GM21786 (cell line): Measurements from ENCODE around the gene MAZ.
A peak's percentile ranks its signal among the peaks of the same experiment; 100 is the strongest.

Experiments
- ATAC-seq: cut with Tn5 transposase; IDR thresholded peaks from one replicate; pipeline ENCODE4 v1.9.1; 2021; ENCODE audit not compliant: unreplicated experiment

The MAZ gene

DNA sequence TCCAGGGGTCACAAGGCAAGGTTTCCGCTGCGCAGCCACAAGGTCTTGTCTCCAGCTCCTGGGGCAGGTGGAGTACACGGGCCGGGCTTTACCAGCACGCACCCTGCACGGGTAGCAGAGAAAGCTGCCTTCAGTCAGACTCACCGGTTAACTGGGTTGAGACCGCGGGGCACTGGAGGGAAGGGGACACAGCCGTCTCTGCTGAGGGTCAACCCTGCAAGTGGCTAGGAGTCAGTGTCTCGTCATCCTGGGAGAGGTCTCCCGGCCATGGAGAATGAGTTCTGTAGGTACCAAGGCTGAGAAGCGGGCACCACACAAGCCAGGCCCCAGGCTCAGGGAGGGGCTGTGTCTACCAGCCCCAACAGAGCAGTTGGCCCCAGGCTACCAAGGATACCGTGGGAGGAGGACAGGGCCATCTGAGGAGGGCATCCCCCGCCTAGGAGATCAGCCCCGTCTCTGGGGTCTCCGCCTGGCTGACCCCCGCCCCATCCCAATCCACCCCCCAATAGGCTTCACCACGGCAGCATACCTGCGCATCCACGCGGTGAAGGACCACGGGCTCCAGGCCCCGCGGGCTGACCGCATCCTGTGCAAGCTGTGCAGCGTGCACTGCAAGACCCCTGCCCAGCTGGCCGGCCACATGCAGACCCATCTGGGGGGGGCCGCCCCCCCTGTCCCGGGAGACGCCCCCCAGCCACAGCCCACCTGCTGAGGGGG lies 2.9 kb downstream of the MAZ start:
- no peak for ATAC-seq

DNA sequence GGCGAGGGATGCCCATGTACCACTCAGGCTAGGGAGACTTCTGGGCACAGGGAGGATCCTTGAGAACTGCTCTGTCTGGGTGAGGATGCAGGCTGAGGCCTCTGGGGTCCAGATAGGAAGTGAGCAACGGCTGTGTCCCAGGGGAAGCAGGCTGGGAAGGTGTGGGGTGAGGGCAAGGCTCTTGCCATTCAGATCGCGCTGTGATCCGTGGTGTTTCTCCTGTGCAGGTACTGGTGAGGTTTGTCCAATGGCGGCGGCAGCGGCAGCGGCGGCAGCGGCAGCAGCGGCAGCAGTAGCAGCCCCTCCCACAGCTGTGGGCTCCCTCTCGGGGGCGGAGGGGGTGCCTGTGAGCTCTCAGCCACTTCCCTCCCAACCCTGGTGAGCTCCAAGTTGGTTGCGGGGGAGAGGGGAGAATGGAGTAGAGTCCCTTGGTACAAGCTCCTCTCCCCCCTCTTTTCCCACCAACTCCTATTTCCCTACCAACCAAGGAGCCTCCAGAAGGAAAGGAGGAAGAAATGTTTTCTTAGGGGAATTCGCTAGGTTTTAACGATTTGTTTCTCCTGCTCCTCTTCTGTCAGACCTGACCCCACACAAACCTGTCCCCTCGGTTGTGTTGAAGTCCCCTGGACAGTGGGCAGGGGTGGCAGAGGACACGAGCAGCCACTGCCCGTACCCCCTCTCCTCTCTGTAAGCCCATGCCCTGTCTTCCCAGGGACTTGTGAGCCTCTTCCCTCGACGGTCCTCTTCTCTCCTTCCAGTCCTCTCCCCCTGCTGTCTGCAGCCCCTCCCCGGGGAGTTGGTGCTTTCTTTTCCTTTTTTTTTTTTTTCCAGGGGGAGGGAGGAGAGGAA lies 3.7 kb downstream of the MAZ start:
- no peak for ATAC-seq

DNA sequence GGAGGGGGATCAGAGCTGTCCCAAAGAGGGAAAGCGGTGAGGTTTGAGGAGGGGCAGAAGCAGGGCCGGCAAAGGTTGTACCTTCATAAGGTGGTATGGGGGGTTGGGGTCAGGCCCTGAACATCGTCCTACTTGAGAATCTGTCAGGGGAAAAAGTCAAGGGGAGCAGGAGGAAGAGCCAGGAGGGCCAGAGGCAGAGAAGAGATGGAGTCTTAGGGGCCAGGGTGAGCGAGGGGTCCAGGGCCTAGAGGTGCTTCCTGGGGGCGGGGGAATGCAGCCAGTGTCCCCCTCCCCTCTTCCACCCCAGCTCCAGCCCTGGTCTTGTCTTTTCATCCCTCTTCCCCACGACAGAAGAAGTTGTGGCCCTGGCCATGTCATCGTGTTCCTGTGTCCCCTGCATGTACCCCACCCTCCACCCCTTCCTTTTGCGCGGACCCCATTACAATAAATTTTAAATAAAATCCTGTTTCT lies 4.4 kb downstream of the MAZ start:
- no peak for ATAC-seq

DNA sequence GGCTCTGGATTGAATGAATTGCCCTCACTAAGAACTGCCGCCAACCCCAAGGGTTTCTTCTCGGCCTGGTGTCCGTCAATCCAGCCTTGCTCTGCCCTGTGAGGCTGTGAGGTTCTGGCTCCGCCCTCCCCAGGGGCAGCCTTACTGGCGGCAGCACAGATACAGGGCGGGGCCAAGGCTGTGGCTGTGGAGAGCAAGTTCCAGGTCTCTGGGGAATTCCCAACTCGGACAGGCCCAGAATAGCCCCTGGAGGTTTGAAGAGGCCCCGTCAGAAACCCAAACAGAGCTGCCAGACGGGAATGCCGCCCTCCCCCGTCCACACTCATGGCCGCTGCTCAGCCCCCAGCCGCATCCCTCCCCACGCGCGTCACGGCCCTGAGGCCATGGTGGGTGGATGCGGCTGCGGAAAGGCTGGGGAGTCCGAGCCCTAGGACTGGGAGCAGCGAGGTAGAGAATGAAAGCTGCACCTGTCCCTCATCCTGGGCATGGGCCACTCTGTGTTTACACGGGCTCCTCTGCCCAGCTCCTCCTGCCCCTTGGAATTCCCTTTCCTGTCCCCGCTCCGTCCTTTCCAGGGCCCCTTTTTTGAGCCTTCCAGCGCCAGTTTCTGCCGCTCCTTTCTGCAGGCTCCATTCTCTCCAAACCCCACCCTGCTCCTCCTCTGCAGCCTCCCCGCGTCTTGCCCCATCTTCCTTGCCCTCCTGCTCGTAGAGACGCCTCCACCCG lies 5.0 kb downstream of the MAZ start:
- peak; percentile 46 for ATAC-seq

DNA sequence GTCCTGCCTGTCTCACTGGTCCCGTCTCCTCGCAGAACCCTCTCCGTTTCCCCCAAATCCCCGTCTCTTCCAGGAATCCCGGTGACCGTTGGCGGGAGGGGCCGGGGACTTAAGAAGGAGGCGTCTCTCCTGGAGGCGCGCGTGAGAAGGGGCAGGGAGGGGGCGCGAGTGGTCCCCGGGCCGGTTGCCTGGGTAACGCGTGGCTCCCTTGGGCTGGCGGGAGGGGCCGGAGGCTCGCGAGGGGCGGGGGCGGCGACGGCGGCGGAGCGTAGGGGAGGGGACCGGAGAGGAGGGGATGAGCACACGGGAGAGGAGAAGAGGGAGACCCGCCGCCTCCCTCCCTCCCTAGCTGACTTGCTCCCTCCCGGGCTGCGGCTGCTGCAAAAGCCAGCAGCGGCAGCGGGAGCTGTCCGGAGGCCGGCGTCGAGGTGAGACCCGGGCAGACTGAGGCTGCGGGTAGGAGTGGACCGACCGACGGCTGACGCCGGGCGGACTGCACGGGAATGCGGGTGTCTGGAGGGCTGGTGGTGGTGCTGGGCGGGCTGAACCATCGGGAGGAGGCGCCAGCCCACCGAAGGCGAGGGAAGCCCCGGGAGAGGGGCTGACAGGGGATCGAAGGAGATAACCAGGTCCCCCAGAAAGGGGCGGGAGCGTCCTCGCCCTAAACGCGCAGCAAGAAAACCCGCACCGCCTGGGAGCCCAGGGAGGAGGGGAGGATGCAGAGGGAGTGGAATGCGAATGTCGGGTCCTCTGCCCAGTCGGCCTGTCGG lies 5.8 kb downstream of the MAZ start, which contains the start of gene PRRT2:
PRRT2 (plus strand) TSS at position 298 of the 770 bp plus-strand sequence. CDS start 862 bp downstream, outside the sequence.
- ATAC-seq = no peak

DNA sequence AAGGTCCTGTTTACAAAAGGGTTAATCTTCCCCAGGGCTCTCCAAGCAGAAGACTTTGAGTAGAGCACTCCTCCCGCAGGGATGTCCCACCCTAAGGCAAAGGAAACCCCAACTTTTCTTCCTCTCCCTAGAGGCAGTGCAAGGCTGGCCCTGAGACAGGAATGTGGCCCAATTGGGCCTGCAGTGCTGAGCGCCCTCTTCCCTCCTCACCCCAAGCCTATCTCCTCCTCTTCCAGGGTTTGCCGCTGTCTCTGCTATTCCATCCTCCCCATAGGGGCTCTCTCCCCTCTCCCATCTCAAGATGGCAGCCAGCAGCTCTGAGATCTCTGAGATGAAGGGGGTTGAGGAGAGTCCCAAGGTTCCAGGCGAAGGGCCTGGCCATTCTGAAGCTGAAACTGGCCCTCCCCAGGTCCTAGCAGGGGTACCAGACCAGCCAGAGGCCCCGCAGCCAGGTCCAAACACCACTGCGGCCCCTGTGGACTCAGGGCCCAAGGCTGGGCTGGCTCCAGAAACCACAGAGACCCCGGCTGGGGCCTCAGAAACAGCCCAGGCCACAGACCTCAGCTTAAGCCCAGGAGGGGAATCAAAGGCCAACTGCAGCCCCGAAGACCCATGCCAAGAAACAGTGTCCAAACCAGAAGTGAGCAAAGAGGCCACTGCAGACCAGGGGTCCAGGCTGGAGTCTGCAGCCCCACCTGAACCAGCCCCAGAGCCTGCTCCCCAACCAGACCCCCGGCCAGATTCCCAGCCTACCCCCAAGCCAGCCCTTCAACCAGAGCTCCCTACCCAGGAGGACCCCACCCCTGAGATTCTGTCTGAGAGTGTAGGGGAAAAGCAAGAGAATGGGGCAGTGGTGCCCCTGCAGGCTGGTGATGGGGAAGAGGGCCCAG lies 6.7 kb downstream of the MAZ start:
- ATAC-seq = no peak

DNA sequence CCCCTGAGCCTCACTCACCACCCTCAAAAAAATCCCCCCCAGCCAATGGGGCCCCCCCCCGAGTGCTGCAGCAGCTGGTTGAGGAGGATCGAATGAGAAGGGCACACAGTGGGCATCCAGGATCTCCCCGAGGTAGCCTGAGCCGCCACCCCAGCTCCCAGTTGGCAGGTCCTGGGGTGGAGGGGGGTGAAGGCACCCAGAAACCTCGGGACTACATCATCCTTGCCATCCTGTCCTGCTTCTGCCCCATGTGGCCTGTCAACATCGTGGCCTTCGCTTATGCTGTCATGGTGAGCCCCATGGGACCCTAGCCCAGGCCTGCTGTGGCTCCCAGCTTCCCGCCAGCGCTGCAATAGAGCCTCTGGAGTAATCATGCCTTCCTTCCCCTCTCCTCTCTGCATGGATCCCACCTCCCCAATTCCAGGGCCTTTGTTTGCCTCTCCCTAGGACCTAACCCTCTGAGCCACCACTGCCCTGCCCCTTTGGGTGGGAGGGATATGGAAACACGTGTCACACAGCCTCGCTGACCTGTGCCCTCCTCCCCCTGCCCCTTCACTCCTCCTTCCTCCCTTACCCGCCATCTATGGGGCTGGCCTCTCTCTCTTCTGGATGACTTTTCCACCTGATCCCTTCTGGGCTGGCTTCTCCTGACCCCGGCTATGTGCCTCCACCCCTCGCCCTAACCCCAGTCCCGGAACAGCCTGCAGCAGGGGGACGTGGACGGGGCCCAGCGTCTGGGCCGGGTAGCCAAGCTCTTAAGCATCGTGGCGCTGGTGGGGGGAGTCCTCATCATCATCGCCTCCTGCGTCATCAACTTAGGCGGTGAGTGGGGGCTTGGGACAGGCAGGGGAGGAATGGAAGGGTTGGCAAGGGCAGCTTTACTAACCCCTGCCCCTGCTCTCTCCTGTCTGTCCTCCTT lies 7.6 kb downstream of the MAZ start:
- no peak for ATAC-seq

DNA sequence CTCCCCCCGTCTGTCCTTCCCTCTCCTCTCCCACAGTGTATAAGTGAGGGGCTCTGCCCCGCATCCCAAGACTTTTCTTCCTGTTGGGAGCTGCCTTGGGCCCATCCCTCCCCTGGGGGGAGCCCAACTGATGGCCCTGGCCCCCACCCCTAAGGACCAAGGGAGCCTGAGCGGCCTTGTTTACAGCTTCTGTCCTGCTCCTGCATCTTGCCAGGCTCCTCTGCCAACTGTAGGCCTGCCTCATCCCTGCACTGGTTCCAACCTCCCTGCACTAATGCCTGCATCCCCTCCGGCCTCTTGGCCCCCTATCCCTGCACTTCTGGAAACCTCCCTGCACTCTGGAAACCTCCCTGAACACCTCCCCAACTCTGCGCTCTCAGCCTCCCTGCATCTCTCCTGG lies 8.3 kb downstream of the MAZ start:
- ATAC-seq = no peak

DNA sequence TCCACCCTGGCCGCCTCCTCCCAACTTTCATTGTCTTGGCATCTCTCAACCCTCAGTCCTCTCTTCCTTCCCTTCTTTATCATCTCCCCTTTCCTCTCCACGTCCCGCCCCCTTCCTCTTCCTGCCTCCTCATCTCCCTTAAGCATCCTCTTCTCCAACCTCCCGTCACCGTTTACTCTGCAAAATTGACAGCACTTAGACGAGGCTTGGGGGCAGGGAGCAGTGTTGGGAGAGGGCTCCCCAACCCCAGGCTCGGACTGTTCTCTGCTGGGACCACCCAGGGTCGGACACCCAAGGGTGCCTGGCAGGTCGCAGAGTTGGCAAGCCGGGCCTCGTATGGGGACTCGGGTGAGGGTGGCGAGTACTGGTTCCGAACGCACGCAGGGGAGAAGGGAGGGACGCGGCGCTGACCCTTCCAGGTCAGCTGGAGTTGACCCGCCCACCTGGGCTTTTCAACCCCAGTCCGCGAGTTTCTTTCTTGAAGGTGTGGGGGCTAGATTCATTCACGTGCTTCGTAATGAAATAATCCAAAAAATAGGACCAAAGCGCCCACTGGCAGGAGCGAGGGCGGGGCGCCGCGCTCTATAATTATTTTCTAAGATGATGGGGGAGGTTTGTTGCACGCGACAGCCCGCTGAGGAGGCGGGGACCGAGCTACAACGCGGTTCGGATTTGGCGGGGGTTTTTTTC lies 8.8 kb downstream of the MAZ start:
- ATAC-seq = no peak

DNA sequence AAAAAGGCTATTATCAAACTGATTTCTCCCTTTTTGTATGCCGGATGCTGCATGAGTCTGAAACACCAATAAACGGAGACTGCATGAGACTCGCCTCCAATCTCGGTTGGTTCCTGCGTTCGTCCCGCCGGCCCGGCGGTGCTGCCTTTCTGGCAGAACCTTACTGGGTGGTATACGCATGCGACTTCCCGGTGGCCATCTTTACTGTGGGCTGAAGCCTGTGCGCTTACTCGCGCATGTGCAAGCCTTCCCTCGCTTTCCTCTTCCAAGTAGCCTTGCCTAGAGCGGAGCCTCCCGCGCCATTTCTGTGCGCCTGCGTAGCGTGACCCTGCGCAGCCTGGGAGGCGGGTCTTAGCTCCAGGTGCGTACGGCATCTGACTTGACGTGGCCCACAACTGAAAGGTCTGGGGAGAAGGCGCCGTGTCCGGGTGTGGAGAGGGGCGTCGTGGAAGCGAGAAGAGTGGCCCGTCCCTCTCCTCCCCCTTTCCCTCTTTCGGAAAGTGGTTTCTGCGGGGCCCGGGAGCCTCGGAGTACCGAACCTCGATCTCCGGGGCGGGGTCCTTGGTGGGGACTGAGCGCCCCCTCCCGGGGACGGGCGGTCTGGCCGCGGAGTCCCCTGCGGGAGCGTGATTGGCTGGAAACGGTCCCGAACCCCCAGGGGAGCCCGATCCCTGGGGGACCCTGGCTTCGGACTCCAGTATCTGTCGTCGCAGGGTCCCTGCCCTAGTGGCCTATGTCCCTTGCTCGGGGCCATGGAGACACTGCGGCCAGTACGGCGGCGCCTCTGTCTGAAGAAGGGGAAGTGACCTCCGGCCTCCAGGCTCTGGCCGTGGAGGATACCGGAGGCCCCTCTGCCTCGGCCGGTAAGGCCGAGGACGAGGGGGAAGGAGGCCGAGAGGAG lies 9.7 kb downstream of the MAZ start, which contains the start of gene PAGR1:
PAGR1 (plus strand) TSS at position 360 of the 901 bp plus-strand sequence; CDS start at position 734, 374 bp downstream.
- ATAC-seq = peak; percentile 50

DNA sequence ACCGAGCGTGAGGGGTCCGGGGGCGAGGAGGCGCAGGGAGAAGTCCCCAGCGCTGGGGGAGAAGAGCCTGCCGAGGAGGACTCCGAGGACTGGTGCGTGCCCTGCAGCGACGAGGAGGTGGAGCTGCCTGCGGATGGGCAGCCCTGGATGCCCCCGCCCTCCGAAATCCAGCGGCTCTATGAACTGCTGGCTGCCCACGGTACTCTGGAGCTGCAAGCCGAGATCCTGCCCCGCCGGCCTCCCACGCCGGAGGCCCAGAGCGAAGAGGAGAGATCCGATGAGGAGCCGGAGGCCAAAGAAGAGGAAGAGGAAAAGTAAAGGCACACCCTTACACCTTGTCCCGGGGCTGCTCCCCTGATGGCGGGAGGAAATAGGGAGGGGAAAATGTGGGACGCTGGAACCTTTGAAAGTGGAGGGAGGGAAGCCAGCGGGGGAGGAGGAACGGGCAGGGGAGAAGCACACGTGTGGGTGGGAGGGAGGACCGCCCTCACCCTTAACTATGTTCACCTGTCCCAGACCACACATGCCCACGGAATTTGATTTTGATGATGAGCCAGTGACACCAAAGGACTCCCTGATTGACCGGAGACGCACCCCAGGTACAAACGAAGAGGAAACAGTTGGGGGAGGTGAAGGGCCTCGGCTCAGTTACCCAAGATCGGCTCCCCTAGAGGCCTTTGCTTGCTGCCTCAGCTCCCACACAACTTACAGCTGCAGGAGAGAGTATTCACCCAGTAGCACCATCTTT lies 10.5 kb downstream of the MAZ start:
- no peak for ATAC-seq

DNA sequence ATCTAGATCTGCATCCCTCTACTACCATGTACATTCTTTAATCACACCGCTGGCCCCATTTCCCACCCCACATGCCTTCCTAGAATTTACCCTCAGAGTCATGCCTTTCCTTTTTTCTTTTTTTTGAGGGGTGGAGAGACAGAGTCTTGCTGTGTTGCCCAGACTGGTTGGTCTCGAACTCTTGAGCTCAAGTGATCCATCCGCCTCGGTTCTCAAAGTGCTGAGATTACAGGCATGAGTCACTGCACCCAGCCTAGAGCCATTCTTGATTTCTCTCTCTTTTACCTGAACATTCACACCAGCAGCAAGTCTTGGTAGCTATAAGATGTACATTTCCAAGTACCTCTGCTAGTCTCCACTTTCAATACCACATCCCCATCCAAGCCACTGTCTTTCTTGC lies 11.8 kb downstream of the MAZ start:
- ATAC-seq = no peak

DNA sequence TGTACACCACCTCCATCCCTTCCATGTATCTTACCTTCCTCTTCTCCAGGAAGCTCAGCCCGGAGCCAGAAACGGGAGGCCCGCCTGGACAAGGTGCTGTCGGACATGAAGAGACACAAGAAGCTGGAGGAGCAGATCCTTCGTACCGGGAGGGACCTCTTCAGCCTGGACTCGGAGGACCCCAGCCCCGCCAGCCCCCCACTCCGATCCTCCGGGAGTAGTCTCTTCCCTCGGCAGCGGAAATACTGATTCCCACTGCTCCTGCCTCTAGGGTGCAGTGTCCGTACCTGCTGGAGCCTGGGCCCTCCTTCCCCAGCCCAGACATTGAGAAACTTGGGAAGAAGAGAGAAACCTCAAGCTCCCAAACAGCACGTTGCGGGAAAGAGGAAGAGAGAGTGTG lies 13.2 kb downstream of the MAZ start:
- no peak for ATAC-seq

DNA sequence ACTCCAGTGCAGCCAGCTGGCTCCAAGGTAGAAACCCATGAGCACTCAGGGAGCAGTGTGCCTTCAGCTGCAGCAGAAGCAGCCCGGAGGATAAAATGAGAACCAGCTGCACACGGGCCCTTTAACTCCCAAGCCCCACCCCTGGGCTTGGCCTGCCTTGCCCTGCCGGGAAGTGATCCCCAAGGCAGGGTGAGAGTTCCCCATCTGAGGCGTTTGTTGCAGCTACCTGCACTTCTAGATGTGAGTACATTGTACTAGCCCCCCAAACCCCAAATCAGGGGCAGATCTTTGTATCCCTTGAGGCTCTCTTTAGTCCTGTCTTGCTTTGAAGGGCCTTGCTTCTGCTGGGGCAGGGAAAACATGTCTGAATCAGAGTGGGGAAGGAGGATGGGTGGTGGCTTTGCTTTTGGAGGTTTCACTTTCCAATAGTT lies 14.0 kb downstream of the MAZ start, which contains the start of gene MVP:
MVP (plus strand) TSS at position 192 of the 431 bp plus-strand sequence. CDS start 10,088 bp downstream, outside the sequence.
- ATAC-seq = no peak

DNA sequence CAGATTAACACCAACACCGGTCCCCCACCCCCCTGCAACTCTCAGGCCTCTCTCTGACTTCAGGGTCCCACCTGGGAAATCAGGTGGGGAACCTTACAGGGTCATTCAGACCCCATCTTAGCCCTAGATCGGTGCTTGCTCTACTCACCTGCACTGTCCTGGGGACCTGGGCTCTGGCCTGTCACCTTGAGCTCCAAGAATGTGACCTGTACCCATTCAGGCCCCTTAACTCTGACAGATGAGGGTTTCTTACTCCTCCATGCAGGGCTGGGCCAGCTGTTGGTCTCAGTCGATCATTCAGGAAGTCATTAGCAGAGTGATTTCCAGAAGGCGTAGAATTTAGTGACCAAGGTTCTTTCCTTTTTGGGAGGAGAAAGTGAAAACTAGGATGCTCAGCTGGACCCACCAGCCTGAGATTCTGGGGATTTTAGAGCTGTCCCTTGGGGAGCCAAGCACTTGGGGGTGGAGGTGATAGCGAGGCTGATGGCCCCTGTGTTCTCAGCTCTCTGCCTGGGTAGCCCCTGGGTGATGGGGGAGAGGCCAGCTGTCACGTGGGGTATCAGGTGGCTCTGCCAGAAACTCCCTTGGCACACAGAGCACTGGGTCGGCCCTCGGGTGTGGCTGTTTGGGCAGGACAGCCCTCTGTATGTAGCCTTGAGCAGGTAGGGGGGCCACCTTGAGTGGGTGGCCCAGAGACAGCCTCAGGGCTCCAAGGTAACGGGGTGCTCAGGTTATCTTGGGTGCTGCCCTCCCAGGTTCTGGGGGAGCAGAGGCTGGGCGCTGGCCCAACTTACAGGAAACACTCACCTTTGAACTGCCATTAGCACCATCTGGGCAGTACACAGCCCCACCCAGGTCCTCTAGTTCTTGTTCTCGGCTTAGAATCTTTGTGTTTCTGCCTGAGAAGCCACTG lies 14.7 kb downstream of the MAZ start:
- peak; percentile 44 for ATAC-seq
